Left kidney (tissue), 2 donors: ENCODE data around the gene PYGB. TPM values are rescaled to one million over a fixed set of nuclear protein-coding genes. Genes with fewer than 3 reads are reported as not detected.
"Not testable (repeated sequence)": the region's sequence is repeated elsewhere in the genome, so short reads cannot be mapped to it uniquely, and the experiment has no call there.

Experiments
- DNase-seq: peaks from one replicate; pipeline ENCODE4 v3.0.0-alpha.2; 2013
- polyA plus RNA-seq: library from polyadenylated mRNA; unstranded; fragments of 120-200 nt; gene quantifications from one replicate; pipeline ENCODE4 v1.2.1, GENCODE V29; 2013; ENCODE audit not compliant: insufficient read length

The PYGB gene
- polyA plus RNA-seq, 1 donor, result 47.0 TPM

DNA sequence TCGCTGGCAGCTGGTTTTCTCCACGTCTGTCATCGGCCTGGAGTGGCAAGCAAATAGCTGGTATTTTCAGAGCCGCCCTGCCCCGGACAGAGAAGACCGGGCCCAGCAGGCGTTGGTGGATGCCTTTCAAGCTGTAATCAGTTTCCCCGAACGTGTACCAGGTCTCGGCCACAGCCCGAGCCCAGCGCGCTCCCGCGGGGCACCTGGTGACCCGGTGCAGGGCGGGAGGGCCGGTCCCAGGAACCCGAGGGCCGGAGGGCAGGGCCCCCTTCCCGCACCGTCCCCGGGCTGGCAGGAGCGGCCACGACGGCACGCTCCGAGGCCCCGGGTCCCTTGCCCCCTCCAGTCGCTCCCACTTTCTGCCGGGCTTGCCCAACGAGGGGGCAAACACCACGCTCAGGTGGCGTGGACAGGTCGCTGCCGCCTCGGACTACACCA, 348 bp upstream of the PYGB start:
- DNase-seq, result no peak

DNA sequence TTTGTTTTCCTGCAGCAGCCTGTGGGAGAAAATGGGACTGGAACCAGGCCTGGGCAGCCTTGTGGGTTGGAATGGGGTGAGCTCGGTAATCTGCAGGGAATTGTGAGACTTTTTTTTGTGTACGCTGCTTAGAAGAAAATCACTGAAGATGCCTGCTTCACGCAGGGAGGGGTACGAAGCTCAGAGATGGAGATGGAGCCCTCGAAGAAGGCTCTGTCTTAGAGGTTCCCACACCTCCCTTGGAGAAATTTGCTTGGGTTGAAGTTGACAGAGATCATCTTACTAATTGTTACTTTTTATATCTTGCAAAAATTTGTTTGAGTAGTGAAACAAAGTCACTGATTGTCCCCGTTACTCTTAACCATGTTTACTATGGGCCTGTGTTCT, 894 bp downstream of the PYGB start:
- no peak for DNase-seq

DNA sequence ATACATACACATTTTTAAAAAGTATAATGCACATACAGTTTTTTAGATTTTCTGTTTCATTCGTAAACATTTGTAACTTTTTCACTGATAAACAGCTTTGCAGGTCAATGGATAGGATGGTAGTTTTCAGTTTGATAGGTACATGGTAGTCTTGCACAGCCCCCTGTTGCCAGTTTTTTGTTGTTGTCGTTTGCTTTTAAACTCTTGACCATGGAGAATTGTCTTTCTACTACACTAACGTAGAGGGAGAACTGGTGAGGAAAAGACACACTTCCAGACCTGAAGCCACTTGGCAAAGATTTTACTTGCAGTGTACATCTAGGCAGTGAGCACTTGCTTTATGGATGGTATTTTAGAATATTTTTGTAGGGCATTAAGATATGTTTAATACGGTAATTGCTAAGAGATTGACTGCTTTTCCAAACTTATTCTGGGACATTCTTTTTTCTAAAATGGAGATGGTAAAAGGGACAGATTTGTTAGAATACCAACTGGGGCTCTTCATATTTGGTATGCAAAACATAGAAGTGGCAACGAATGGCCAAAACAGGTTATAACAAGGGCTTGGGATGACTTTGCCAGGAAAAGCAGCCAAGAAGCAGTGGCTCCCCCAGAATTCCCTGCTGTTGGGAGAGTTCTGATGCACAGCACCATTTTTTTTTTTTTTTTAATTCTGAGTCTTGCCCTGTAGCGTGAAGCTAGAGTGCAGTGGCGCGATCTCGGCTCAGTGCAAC, 1.5 kb downstream of the PYGB start:
- DNase-seq, result no peak

DNA sequence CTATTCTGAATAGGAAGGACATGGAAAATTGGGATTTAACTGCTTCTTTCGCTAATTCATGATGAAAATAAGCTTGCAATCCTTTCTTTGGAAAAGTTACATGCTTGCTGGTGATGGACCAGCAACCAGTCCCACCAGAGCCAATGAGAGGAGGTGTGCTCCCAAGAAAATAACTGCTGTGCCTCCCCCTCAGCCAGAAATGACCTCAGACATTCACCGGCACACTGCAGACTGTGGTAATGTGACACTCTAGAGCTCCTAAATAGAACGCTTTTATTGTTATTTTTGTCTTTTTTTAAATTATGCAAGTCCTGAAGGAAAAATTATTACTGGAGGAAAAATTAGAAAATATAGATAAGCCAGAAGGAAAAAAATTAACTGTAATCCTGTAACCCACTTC, 2.6 kb downstream of the PYGB start:
- no peak for DNase-seq

DNA sequence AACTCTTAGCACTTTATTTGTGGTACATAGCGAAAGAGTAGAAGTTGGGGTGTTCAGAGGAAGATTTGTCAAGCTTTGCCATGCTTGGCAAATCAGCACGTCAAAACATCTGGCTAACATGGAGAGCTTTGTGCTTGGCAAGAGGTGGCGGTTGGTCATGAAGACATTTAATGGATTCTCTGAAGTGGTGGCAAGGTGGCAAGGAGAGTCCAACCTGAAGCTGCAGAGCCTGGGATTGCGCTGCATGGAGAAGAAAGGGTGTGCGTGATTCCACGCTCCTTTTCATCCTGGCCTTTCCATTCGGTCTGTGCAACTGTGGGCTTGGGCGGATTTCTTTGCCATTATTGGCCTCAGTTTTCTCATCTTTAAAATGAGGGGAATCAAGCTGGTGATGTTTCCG, 3.1 kb downstream of the PYGB start:
- DNase-seq, result no peak

DNA sequence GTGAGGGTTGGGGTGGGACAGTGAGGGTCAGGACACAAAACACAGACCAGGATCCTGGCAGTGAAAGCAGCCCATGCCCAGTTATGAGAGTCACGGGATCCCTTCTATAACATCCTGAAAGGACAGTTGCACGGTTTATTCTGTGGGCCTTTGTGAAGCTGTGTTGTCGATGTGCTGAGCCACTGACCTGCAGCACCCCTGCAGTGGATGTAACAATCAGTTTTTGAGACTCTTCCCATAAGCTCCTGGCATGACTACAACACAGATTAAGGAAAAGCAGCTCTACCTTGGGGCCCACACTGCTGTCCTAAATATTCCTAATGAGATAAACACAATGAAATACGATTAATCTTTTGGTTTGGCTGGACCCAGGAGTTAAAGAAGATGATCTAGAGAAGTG, 3.7 kb downstream of the PYGB start:
- no peak for DNase-seq

DNA sequence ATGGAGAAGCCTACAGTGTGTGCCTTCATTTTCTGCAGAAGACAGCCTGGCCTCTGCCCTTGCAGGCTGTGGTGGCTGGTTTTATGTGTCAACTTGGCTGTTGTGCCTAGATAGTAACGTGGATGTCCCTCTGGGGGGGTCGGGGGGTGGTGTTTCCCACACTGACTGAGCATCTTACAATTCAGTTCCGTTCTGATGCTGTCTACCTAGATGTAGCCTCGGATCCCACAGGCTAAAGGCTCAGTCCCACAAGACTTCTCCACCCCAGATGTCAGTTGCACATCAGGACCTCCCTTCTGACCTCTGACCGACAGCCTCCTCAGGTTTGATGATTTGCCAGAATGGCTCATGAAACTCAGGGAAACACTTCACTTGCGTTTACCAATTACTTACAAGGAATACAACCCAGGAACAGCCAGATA, 4.4 kb downstream of the PYGB start:
- DNase-seq, result no peak

DNA sequence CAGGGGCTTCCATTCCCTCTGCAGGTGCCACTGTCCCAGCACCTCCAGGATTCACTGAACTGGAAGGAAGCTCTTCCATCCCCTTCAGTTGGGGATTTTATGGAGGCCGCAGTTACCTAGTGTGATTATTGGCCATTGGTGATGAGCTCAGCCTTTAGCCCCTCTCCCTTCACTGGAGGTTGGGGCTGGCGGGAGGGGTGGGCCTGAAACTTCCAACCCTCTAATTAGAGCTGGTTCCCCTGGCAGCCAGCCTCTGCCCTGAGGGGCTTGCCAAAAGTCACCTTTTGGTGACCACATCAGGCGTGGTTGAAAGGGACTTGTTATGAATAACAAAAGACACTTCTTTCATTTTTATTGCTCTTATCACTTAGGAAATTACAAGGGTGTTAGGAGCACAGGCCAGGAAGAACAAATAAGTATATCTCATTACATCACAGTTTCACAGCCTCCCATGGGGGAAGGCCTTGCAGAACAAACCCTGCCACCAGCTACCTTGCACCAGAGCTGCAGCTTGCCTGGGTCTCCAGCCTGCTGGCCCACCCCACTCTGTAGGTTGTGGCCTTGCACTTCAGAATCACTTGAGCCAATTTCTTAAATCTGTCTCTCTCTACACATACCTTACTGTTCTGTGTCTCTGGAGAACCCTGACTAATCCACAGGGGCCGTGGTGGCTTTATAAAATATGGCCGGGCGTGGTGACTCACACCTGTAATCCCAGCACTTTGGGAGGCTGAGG, 5.0 kb downstream of the PYGB start:
- DNase-seq, result no peak

DNA sequence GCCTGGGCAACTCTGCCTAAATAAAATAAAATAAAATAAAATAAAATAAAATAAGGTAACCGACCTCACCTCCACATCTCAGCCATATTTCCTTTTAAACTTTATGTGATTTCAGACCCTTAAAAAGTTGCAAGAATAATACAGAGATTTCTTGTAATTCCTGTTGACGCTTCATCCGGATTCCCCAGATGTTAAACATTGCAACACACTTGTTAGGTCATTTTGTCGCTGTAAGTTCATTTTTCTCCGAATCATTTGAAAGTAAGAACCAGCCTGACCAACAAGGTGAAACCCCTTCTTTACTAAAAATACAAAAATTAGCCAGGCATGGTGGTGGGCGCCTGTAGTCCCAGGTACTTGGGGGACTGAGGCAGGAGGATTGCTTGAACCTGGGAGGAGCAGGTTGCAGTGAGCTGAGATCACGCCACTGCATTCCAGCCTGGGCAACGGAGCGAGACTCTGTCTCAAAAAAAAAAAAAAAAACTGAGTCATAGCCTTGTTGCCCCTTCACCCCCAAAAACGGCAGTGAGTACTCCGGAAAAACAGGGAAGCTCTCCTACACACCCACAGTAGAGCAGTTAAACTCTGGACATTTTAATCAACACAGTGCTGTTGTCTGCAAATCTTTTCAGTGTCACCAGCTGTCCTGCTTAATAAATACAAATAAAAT, 5.9 kb downstream of the PYGB start:
- DNase-seq, result no peak

DNA sequence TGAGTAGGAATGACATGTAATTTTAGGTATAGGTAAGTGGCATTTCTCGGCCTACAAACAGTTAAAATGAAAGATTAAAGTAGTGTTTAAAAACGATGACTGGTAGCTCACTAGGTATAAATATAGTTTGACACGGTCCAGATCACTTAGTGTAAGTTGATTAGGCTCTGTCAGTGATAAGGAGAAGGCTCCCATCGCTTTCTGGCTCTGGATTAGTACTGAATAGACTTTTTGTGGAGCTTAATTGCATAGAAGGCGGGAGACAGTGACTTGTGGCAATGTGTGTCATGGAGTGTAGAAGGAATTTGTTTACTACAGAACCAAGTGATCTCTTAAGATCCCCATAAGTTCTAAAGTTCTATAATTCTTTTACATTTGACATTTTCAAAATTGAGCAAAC, 6.7 kb downstream of the PYGB start:
- DNase-seq, result no peak

DNA sequence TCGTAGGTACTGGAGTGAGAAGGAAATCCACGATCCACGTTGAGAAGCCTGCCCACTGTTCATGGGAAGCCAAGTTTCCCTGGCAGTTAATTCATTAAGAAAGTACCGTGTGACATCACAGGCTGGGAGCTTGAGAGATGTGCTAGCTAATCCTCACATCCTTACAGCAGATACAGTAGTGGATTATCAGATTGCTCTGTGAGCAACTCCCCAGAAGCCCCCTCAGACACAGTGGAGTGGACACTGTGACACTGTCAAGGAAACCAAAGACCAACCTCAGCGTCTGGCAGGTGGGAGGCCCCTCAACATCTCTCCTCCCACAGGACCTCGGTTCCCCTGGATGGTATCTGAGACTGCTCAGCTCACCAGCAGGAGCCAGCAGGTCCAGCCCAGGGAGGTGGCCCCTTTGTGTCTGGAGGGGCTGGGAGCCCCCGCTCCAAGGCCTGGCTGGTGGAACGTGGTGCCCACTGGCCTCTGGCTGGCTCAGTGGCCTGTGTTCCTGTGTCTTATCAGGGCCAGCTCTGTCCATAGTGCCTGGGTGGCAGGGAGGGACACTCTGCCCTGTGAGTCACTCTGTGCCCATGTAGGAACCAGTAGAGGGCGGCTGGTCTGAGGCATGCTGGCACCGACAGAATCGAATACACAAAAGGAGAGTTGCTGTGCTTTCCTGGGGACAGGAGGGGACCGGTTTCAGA, 7.2 kb downstream of the PYGB start:
- no peak for DNase-seq

DNA sequence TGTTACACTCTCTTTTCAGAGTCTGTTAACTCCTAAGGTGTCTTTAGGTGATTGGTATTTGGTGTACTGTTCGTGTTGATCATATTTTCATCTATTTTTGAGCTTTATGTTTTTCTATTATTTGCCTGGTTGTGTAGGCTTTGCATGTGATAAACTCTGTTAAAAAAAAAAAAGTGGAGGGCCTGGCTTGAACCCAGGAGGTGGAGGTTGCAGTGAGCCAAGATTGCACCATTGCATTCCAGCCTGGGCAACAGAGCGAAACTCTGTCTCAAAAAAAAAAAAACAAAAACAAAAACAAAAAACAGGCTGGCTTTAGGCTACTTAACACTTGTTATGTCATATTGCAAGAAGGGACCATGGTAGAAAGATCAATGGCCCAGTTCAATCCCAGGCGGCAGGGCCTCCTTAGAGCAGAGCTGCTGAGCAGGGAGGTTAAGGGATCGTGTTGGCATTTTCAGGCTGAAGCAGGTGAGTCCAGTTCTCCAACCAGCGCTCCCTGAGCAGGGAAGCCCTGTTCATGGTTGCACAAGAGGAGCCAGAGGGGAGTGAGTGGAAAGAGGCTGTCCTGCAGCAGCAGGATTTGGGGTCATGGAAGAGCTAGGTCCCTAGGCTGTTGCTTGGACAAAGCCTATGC, 8.5 kb downstream of the PYGB start:
- no peak for DNase-seq

DNA sequence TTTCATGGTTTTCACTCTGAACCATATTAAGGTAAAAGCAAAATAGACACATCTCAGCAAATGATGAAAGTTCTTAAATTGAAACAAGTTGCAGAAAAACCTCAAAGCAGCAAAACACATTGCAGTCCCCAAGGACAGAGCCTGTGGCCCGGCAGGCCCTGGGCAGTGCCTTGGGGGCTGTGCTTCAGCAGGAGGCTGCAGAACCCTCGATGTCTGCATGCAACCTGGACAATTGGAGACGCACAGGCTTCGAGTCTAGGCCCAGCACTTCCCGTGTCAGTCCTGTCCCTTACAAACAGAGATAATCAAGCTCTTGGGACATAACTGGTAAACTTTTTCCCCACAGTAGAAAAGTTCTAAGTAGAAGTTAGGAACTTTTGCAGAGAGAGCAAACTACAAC, 9.2 kb downstream of the PYGB start:
- no peak for DNase-seq

DNA sequence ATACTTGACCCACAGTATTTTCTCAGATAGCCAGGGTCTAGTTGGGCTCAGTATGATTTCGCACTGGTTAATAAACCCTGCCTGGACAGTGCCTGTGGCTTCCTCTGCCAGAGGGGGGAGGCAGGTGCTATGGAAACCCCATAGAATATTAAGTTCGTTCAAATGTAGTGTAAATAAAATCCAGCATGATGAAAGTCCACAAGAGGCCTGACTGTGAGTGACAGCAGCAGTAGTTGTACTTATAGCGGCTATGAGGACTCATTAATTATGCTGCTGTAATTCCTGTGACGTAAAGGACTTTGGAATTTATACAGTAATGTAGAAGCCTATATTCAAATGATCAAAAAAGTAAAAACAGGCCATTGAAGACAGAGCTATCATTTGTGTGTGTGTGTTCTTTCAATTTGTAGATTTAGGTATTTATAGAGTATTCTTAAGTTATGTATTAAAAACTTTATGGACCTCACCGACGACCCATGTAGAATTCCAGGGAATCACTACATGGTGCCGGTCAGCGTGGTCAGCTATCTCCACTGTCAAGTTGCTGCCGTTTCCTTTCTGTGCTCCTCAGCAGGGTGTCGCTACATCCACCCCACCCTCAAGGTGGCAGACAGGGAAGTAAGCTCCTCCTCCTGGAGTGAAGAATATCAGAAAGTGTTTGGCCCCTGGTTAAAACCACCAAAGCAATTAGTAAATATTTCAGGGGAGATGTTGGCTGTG, 10.0 kb downstream of the PYGB start:
- no peak for DNase-seq

DNA sequence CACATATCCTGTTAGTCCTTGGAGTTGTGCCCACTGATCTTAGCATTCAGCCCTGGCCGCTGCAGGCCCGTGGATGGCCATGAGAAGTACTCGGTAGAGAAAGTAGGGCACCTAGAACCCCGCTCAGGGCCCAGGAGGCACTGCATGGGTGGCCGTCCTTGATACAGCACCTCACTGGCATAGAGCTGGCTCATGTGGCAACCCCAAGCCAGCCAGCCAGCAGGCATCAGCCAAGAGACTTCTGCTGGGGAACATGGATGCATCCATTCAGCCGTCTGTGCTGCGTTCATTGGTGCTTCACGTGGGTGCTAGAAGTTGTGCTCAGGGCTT, 10.6 kb downstream of the PYGB start:
- DNase-seq, result no peak

DNA sequence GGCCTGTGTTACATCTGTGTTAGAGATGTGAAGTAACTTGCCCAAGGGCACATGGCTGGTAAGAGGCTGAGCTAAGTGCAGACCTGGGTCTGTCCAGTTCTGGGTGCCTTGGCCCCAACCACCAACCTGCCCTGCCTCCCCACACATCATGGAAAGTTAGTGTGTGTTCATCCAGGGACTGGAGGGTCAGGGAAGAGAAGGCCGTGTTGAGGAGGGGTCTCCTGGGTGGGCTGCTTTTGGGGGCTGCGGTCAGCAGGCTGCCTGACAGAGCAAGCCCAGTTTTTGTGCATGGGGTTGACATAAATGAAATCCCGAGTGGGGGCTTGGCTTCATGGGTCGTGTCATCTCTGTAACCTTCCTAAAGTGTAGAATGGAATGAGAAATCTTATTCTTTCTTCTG, 10.9 kb downstream of the PYGB start:
- DNase-seq, result no peak

DNA sequence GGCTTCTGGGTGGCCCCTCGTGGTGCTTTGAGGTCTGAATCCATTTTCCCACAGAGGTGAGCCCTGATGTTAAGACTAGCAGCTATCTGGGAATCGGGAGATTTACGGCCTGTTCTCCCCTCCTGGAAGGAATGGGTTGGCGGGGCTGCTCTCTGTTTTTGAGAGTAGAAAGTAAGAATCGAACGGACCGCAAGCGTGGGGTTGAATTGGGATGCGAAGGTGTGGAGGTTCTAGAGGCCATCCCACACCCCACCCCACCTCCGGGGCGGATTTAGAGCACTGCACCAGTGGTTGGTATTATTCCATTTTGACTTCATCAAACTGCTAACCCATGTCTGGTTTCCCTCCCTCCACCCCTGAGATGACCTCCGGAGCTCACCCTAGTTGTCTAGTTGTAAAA, 11.5 kb downstream of the PYGB start:
- no peak for DNase-seq

DNA sequence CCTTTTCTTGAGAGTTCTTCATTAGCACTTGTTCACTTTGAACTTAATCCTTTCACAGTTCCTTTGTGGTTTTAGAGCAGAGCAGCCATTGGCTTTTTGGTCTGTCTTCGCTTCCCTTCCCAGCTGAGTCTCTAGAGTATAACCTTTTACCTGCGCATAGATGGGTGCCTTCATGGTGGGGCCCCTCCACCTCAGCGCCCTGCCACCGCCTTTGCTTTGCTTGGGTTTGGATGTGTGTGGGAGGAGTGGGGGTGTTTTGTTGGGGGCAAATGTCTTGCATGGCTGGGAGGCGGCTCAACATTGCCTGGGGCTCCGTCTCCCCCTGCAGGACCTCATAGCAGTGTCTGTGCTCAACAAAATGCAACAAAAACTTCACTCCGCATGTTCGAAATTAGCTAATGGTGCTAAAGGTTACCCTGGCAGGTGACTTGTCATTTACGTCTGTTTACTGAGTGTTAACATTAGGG, 11.9 kb downstream of the PYGB start:
- no peak for DNase-seq

DNA sequence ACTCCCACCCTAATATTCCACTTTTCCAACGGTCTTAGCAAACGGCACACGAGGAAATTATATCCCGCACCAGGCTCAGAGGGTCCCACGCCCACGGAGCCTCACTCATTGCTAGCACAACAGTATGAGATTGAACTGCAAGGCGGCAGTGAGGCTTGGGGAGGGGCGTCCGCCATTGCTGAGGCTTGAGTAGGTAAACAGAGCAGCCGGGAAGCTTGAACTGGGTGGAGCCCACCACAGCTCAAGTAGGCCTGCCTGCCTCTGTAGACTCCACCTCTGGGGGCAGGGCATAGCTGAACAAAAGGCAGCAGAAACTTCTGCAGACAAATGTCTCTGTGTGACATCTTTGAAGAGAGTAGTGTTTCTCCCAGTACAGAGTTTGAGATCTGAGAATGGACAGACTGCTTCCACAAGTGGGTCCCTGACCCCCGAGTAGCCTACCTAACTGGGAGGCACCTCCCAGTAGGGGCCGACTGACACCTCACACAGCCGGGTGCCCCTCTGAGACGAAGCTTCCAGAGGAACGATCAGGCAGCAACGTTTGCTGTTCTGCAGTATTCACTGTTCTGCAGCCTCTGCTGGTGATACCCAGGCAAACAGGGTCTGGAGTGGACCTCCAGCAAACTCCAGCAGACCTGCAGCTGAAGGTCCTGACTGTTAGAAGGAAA, 13.0 kb downstream of the PYGB start:
- DNase-seq, result not testable (repeated sequence)

DNA sequence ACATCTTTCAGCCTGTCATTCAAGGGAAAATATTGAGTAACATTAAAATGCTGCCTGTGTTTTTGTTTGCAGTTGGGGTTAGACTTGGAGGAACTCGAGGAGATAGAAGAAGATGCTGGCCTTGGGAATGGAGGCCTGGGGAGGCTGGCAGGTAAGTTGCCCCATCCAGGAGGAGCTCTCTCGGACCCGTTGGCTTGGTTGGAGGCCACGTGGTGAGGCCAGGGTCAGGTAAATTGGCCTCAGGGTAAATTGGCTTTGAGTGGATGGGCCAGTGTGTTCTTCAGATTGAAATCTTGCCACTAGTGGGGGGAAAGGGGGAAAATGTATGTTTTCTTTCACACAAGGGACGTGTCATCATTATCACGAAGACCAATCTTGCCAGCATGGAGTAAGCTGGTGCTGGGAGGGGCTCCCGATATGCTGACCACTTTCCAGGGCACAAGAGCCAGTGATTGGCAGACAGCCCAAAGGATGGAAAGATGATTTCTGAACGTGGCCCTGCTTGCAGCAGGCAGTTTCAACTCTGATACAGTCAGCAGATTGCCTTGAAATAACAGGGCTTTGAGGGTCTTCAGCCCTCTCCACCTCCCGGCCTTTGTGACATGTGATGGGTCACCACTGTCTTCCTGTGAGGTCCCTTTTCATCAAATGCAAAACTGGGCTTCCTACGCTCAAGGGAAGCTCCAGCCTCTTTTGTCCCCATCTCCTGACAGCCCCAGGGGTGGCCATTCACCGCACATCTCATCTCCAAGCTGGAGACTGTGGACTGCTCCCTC, 21.4 kb downstream of the PYGB start:
- DNase-seq, result no peak
